Naive thymus-derived CD8-positive, alpha-beta T cell (primary cell): ENCODE data around the gene TBC1D22A. TPM values are rescaled to one million over a fixed set of nuclear protein-coding genes. Genes with fewer than 3 reads are reported as not detected.
A peak's percentile ranks its signal among the peaks of the same experiment; 100 is the strongest.

Experiments used
- ATAC-seq, 2 donors: fragments of 150-1000 bp; cut with Tn5 transposase in 1 of 2; sonication (Bioruptor Pico), chemical (Tn5 transposase) in 1 of 2; 1 replicate in 1 of 2; 2 replicates in 1 of 2; pipeline ENCODE4 v1.10.0; 2021; ENCODE audit warnings: mild to moderate bottlenecking in 2 of 2, moderate library complexity in 2 of 2
- POLR2A ChIA-PET: fragments of 350-600 bp; sonication (Branson Sonifier 250); formaldehyde crosslinking; loops from one replicate; lab custom pipeline; 2021; ENCODE audit warnings: antibody characterized with exemption; lab: Charles Lee
- DNase-seq, 10 donors: peaks; one replicate each; pipeline versions ENCODE4 v3.0.0 to v3.0.0-alpha.2; 2020 to 2022
- H3K27ac Mint-ChIP-seq, 10 donors: one replicate each; pipeline ENCODE4 v1.8.0; 2020 to 2022; ENCODE audit warnings: mild to moderate bottlenecking in 10 of 10, mixed read lengths in 10 of 10, moderate library complexity in 4 of 10, inconsistent platforms in 1 of 10
- H3K27me3 Mint-ChIP-seq, 5 donors: one replicate each; pipeline ENCODE4 v1.8.0; 2021 to 2022; ENCODE audit warnings: mixed read lengths in 5 of 5
- H3K36me3 Mint-ChIP-seq, 3 donors: one replicate each; pipeline ENCODE4 v1.8.0; 2020 to 2022; ENCODE audit warnings: mixed read lengths in 3 of 3, mild to moderate bottlenecking in 2 of 3, inconsistent platforms in 1 of 3
- H3K4me1 Mint-ChIP-seq, 4 donors: one replicate each; pipeline ENCODE4 v1.8.0; 2021 to 2022; ENCODE audit warnings: mixed read lengths in 4 of 4
- H3K4me3 Mint-ChIP-seq, 10 donors: one replicate each; pipeline ENCODE4 v1.8.0; 2020 to 2022; ENCODE audit warnings: mild to moderate bottlenecking in 10 of 10, mixed read lengths in 10 of 10, moderate library complexity in 6 of 10, inconsistent platforms in 1 of 10
- H3K9me3 Mint-ChIP-seq, 9 donors: one replicate each; pipeline ENCODE4 v1.8.0; 2020 to 2022; ENCODE audit warnings: mixed read lengths in 9 of 9, mild to moderate bottlenecking in 3 of 9, inconsistent platforms in 1 of 9, moderate library complexity in 1 of 9
- polyA plus RNA-seq, 3 donors: library from polyadenylated mRNA; unstranded; fragments of 300-500 nt; fragmentation: Illumina TruSeq; gene quantifications; one replicate each; pipeline ENCODE4 v1.2.3, GENCODE V29; 2021
- total RNA-seq, 8 experiments: library from RNA in 2 of 8; stranded (reverse) in 2 of 8; gene quantifications; one replicate each; pipeline ENCODE4 v1.2.3 and lab custom pipeline; 2021 to 2026

Gene TBC1D22A
- total and polyA plus RNA-seq, 5 experiments from 2014 or later: 23.0 to 57.2 (median 24.6) TPM

GRCh38 chr22:46905834-46906233, 143.4 kb downstream of the TBC1D22A start:
- ATAC-seq (no peak), DNase-seq (no peak)
- H3K4me1 Mint-ChIP-seq: peaks cover 0 to 17% (median 6%) of the 10 kb centered on the region in 4 donors
- no peak overlapping the region for H3K4me3 Mint-ChIP-seq
- no peaks in the 10 kb centered on the region for H3K27me3 Mint-ChIP-seq
- no peak overlapping the region for H3K27ac Mint-ChIP-seq
- POLR2A ChIA-PET: no interaction called here
- H3K9me3 Mint-ChIP-seq: no peaks in the 10 kb centered on the region
- H3K36me3 Mint-ChIP-seq: peaks cover 0 to 55% (median 0%) of the 10 kb centered on the region in 3 donors

GRCh38 chr22:46906326-46907045, 144.0 kb downstream of the TBC1D22A start:
- DNase-seq (no peak), ATAC-seq (no peak)
- H3K36me3 Mint-ChIP-seq: peaks cover 0 to 54% (median 0%) of the 10 kb centered on the region in 3 donors
- no peaks in the 10 kb centered on the region for H3K9me3 Mint-ChIP-seq
- POLR2A ChIA-PET: no interaction called here
- no peaks in the 10 kb centered on the region for H3K27me3 Mint-ChIP-seq
- H3K4me3 Mint-ChIP-seq: no peak overlapping the region
- peaks cover 0 to 20% (median 3%) of the 10 kb centered on the region in 4 donors for H3K4me1 Mint-ChIP-seq
- peak overlapping the region in 2 of 10 donors; percentile 56 to 86 for H3K27ac Mint-ChIP-seq

- POLR2A ChIA-PET: no interaction called here
- H3K27ac Mint-ChIP-seq: peak overlapping the region in 1 of 10 donors; percentile 80
- ATAC-seq: no peak
- peaks cover 0 to 50% (median 0%) of the 10 kb centered on the region in 3 donors for H3K36me3 Mint-ChIP-seq
- H3K4me3 Mint-ChIP-seq: no peak overlapping the region
- H3K27me3 Mint-ChIP-seq: no peaks in the 10 kb centered on the region
- H3K4me1 Mint-ChIP-seq: peaks cover 0 to 20% (median 3%) of the 10 kb centered on the region in 4 donors
- H3K9me3 Mint-ChIP-seq: no peaks in the 10 kb centered on the region
- DNase-seq: no peak
These were observed 145.1 kb downstream of the TBC1D22A start for GRCh38 chr22:46907241-46908215.

- Mint-ChIP-seq H3K4me1 (peaks cover 0 to 20% (median 3%) of the 10 kb centered on the region in 4 donors), H3K9me3 (no peaks in the 10 kb centered on the region), H3K36me3 (peaks cover 0 to 51% (median 7%) of the 10 kb centered on the region in 3 donors), H3K27me3 (no peaks in the 10 kb centered on the region), H3K27ac (peak overlapping the region in 2 of 10 donors; percentile 59 to 85), H3K4me3 (no peak overlapping the region)
- POLR2A ChIA-PET: no interaction called here
- no peak for ATAC-seq
- no peak for DNase-seq
These were observed 146.2 kb downstream of the TBC1D22A start for GRCh38 chr22:46908641-46909107.

GRCh38 chr22:46909237-46910030, 147.0 kb downstream of the TBC1D22A start:
- Mint-ChIP-seq H3K27ac (peak overlapping the region in 2 of 10 donors; percentile 81 to 85), H3K36me3 (peaks cover 0 to 58% (median 7%) of the 10 kb centered on the region in 3 donors), H3K4me3 (no peak overlapping the region), H3K4me1 (peaks cover 0 to 20% (median 3%) of the 10 kb centered on the region in 4 donors), H3K9me3 (no peaks in the 10 kb centered on the region), H3K27me3 (no peaks in the 10 kb centered on the region)
- ATAC-seq: no peak
- no peak for DNase-seq
- POLR2A ChIA-PET: no interaction called here

- no peak overlapping the region for H3K4me3 Mint-ChIP-seq
- H3K36me3 Mint-ChIP-seq: peaks cover 0 to 63% (median 7%) of the 10 kb centered on the region in 3 donors
- H3K4me1 Mint-ChIP-seq: peaks cover 0 to 23% (median 3%) of the 10 kb centered on the region in 4 donors
- H3K27ac Mint-ChIP-seq: peak overlapping the region in 4 of 10 donors; percentile 15 to 85 (median 46)
- H3K27me3 Mint-ChIP-seq: no peaks in the 10 kb centered on the region
- no peaks in the 10 kb centered on the region for H3K9me3 Mint-ChIP-seq
- ATAC-seq (no peak), DNase-seq (no peak)
- POLR2A ChIA-PET: no interaction called here
These were observed 148.2 kb downstream of the TBC1D22A start for GRCh38 chr22:46910624-46911023.

GRCh38 chr22:46911346-46911745, 148.9 kb downstream of the TBC1D22A start:
- ATAC-seq: no peak
- H3K27ac Mint-ChIP-seq: no peak overlapping the region
- H3K27me3 Mint-ChIP-seq: no peaks in the 10 kb centered on the region
- POLR2A ChIA-PET: no interaction called here
- no peak for DNase-seq
- peaks cover under 1 to 22% (median 4%) of the 10 kb centered on the region in 4 donors for H3K4me1 Mint-ChIP-seq
- H3K36me3 Mint-ChIP-seq: peaks cover 0 to 69% (median 7%) of the 10 kb centered on the region in 3 donors
- H3K4me3 Mint-ChIP-seq: no peak overlapping the region
- no peaks in the 10 kb centered on the region for H3K9me3 Mint-ChIP-seq

- no peaks in the 10 kb centered on the region for H3K9me3 Mint-ChIP-seq
- H3K36me3 Mint-ChIP-seq: peaks cover 5 to 70% (median 19%) of the 10 kb centered on the region in 3 donors
- H3K27me3 Mint-ChIP-seq: no peaks in the 10 kb centered on the region
- ATAC-seq (no peak), DNase-seq (no peak)
- no peak overlapping the region for H3K4me3 Mint-ChIP-seq
- no peak overlapping the region for H3K27ac Mint-ChIP-seq
- peaks cover 4 to 14% (median 11%) of the 10 kb centered on the region in 4 donors for H3K4me1 Mint-ChIP-seq
- POLR2A ChIA-PET: no interaction called here
These were observed 150.9 kb downstream of the TBC1D22A start for GRCh38 chr22:46913351-46913750.

GRCh38 chr22:46914481-46914880, 152.0 kb downstream of the TBC1D22A start:
- no peaks in the 10 kb centered on the region for H3K9me3 Mint-ChIP-seq
- peaks cover 6 to 18% (median 13%) of the 10 kb centered on the region in 4 donors for H3K4me1 Mint-ChIP-seq
- ATAC-seq (no peak), DNase-seq (no peak)
- H3K4me3 Mint-ChIP-seq: no peak overlapping the region
- H3K27ac Mint-ChIP-seq: peak overlapping the region in 2 of 10 donors; percentile 43 to 57
- POLR2A ChIA-PET: no interaction called here
- H3K27me3 Mint-ChIP-seq: no peaks in the 10 kb centered on the region
- H3K36me3 Mint-ChIP-seq: peaks cover 9 to 75% (median 26%) of the 10 kb centered on the region in 3 donors

GRCh38 chr22:46914916-46915894, 152.8 kb downstream of the TBC1D22A start:
- H3K27ac Mint-ChIP-seq: peak overlapping the region in 2 of 10 donors; percentile 43 to 67
- POLR2A ChIA-PET: no interaction called here
- peaks cover 9 to 78% (median 27%) of the 10 kb centered on the region in 3 donors for H3K36me3 Mint-ChIP-seq
- no peak for ATAC-seq
- peaks cover 6 to 18% (median 11%) of the 10 kb centered on the region in 4 donors for H3K4me1 Mint-ChIP-seq
- no peak overlapping the region for H3K4me3 Mint-ChIP-seq
- DNase-seq: no peak
- no peaks in the 10 kb centered on the region for H3K9me3 Mint-ChIP-seq
- no peaks in the 10 kb centered on the region for H3K27me3 Mint-ChIP-seq
